NCI-H1436 (cell line): ENCODE measurements around the gene FAM170B.

ENCODE experiments used
- DNase-seq: peaks from one replicate; lab custom pipeline; 2025; lab: John Stamatoyannopoulos, UW

The FAM170B gene

GRCh38 chr10:49123981-49124950 is 9.6 kb downstream of the FAM170B start:
- DNase-seq = no peak

- DNase-seq = no peak
These were observed 12.9 kb downstream of the FAM170B start for GRCh38 chr10:49120911-49121310.

DNA sequence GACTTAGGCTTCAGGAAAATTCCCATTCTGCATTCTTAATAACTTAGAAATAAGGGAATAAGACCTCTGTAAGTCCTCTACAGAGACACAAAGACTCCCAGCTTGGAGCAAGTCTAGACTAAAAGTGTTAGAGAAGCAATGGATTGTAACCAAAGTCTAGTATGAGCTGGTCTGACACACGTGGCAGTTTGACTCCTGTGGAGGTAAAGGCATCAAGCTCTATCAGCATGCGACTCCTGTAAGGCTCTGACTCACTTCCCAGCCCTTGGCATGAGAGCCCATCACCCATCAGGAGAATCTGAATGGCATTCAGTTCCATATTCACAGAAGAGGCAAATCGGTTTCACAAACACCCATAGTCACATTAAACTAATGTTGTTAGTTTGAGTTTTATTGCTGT is 14.1 kb downstream of the FAM170B start:
- DNase-seq = no peak

- no peak for DNase-seq
These were observed 15.3 kb downstream of the FAM170B start for GRCh38 chr10:49118430-49119074.

DNA sequence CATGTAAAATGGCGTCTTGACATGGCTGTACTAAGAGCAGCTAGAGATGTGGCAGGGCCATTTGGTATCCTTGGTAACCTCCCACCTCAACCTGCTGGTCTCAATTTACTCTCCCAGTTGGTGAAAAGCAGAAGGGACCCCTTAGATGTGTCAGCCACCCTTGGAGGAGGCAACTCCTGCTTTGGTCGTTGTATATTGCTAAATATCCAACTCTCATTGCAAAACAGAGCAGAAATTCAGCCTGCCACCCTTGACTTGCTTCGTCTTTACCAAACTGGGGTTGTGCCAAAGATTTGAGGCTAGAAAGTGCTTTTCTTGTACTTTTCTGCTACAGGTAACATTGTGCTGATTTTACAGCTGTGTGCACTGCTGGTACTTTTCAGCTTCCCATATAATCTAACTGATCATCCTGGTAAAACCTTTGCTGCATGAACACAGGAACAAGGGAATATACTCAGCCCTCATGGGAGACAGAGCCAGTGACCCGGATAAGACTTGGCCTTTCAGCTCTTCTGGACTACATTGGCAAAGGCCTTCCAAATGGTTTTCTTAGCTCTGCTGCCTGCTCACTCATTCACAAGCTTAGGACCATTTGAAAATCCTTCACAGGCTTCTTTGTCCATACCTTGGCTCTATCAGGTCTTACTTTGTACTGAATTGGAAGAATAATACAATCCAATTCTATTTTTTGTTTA is 16.3 kb downstream of the FAM170B start:
- DNase-seq = no peak

GRCh38 chr10:49116509-49117375 is 17.1 kb downstream of the FAM170B start:
- DNase-seq = no peak

- no peak for DNase-seq
These were observed 17.9 kb downstream of the FAM170B start for GRCh38 chr10:49115796-49116508.

- peak; percentile 7 for DNase-seq
These were observed 18.6 kb downstream of the FAM170B start, which contains the start of gene VSTM4 for GRCh38 chr10:49115015-49115795. Gene VSTM4 (minus strand): TSS chr10:49115522. CDS start chr10:49115485, 37 bp downstream.

GRCh38 chr10:49114718-49115014 is 19.2 kb downstream of the FAM170B start:
- DNase-seq = no peak

DNA sequence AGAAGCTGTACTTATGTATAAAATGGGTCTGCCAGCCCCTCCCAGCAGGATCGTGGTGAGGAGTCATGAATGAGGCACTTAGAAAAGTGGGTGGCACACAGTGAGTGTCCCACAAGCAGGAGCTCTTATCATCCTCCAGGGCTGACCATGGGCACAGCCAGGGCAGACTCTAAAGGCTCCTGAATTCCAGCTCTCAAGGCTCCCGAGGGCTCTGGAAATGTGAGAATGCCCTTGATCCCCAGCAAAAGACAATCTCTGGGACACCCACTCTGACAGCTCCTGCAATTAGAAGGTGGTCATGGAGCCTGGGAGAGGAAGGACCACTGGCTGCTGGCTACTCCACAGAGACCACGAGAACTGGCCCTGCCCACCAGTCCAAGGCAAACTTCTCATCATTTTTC is 20.1 kb downstream of the FAM170B start:
- DNase-seq = no peak

- DNase-seq = no peak
These were observed 21.0 kb downstream of the FAM170B start for GRCh38 chr10:49112851-49113250.

DNA sequence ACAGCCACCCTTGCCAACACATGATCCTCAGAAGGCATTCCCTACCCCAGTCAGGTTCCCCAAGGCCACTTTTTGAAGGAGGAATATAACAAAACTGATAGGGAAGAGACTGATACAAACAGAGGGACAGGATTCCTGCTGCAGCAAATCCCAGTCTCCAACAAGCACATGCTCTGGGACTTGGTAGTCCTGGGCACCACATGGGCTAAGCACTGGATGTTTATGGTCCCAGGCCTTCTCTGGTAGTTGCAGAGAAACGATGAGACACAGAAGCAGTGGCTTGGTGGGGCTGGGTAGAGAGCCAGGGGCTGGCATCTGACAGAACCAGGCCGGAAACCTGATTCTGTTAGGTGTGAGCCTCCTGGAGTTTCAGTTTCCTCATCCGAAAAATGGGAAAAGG is 21.7 kb downstream of the FAM170B start:
- DNase-seq = no peak

DNA sequence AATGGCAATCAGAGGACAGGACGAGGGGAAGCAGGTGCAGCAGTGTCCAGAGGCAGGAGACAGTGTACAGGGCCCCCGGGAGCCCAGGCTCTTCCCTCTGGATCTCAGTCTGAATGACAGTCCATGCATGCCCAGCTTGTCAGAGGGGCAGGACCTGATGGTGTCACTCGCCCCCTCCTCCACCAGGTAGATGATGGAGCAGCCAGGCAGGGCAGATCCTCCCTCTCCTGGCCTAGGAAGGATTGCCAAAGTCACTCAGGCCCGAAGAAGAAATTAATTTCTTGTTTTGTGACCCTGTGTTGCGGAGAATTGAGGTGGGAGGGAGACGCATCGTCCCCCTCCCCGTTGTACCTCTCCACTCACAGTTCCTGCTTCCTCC is 22.5 kb downstream of the FAM170B start:
- no peak for DNase-seq

GRCh38 chr10:49110684-49111319 is 23.0 kb downstream of the FAM170B start:
- DNase-seq = no peak

- no peak for DNase-seq
These were observed 24.0 kb downstream of the FAM170B start for GRCh38 chr10:49109669-49110340.

- no peak for DNase-seq
These were observed 25.2 kb downstream of the FAM170B start for GRCh38 chr10:49108656-49109055.

GRCh38 chr10:49107887-49108267 is 25.9 kb downstream of the FAM170B start:
- DNase-seq = no peak

DNA sequence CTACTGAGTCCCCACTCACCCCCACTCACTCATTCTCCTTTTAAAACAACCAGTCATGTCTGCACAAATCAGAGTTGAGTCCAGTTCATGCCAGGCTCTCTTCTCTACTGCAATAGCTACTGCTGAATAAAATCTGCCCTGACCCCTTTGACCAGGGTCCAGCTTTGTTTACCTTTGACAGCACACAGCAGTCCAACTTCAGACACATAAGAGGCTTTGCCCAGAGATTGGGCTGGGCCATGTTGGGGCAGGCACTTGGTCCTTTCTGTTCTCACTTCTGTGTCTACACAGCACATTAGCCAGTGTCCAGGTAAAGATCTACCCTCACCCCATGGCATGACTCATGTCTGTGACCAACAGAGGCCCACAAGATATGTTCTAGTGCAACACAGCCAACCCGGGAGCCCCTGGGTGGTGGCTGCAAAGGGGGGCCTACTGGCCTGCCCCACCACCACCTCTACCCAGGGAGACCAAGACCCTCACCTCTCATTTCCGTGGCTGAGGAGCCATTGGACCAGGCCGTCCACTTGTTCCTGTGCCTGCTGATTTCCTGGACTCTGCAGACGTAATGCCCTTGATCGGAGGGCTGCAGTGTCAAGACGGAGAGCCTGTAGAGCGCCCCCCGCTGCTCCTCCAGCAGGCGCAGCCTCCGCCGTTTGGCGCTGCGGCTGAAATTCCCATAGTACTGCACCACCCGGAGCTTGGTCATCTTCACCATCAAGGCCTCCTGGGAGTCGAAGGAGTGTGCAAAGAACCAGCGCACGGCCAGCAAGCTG is 26.5 kb downstream of the FAM170B start:
- DNase-seq = no peak

- no peak for DNase-seq
These were observed 27.4 kb downstream of the FAM170B start for GRCh38 chr10:49106451-49106850.
